Measurements from ENCODE around the gene C9orf50.

The C9orf50 gene

DNA sequence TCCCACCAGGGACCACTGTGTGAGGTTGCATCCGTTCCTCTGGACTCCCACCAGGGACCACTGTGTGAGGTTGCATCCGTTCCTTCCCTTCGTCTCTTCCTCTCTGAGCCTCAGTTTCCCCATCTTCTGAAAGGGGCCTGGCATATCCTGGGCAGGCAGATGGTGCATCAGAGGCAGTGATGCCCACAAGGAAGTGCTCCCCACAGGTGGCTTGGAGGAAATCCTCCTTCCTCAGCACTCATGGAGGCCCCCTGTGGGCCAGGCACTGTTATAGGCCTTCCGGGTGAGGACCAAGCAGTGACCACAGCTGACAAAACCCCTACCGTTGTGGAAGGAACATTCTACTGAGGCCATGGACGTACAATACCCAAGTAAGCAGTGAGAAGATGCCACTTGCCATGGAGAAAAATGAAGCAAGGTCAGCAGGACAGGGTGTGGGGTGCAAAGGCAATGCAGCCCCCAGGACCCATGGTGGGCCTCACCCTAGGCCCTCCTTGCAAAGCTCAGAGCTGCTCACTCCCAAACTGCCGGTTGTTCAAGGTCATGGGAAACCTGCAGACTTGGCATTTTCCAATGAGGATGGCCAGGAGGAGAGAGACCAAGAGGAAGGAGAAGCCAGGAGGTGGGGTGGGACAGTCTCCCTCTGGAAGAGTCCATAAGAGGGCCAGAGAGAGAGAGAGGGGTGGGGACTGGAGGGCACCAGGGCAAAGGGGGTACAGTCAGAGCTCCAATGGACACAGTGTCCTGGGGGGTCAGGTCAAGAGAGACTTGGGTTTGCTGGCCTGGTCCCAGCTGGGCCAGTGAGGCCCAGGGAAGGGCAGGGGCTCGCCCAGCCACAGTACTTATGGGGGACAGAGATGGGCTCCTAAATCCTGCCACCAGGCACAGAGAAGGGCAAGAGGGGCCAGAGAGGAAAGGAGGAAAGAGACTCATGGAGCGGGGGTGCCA lies 51.1 kb downstream of the C9orf50 start:
- DNase-seq (ENCODE audit: low spot score), result no peak

DNA sequence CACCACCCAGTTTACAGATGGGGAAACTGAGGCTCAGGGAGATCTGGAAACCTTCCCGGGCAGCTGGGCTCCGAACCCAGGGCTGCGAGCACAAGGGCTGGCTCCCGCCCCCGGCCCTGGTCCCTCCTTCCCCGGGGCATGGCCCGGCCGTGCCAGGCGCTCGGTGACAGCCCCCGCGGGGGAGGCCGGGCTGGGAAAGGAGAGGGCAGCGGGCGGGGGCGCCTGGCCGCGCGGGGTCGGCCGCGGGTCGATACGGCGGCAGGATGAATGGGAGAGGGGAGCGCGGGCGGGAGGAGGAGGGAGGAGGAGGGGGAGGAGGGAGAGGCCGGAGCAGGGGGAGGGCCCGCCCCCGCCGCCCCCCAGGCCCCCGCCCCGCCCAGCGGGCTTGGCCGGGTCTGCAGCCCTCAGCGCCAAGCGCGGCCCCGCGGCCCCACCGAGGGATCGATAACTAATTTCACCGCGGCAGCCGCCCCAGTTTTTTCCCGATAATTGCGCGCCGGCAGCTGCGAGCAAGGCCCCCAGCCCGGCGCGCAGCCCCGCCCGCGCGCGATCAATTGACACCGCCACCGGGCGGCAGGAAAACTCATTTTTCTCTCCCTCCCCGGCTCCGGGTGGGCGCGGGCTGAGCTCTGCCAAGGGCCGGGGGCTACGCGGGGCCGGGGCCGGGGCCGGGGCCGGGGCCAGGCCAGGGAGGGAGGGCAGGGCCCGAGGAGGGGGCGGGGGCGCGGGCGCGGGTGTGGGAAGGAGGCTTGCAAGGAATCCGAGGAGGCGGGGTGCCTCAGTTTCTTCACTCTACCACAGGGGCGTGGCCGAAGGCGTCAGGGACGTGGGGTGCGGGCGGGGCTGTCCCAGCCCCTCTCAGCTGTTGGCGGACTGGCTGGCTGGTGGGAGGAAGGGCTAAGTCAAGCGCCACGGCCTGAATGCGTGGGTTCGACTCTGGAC lies 52.1 kb downstream of the C9orf50 start:
- peak; percentile 40 for DNase-seq (ENCODE audit: low spot score)

- DNase-seq (ENCODE audit: low spot score), result peak; percentile 52
Observed at GRCh38 chr9:129567842-129568559, 52.9 kb downstream of the C9orf50 start.

DNA sequence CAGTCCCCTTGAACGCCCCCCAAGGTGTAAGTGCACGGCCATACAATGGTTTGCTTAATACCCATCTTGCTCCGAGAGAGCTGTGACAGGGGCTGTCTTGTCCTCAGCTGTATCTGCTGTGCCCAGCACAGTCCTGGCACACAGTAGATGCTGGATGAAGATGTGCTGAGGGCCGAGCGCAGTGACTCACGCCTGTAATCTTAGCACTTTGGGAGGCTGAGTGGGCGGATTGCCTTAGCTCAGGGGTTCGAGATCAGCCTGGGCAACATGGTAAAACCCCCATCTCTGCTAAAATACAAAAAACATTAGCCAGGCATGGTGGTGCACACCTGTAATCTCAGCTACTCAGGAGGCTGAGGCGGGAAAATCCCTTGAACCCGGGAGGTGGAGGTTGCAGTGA lies 53.6 kb downstream of the C9orf50 start:
- DNase-seq (ENCODE audit: low spot score), result no peak

GRCh38 chr9:129566563-129567266 lies 54.2 kb downstream of the C9orf50 start:
- DNase-seq (ENCODE audit: low spot score), result peak; percentile 48

GRCh38 chr9:129562917-129563316 lies 58.0 kb downstream of the C9orf50 start:
- no peak for DNase-seq (ENCODE audit: low spot score)

DNA sequence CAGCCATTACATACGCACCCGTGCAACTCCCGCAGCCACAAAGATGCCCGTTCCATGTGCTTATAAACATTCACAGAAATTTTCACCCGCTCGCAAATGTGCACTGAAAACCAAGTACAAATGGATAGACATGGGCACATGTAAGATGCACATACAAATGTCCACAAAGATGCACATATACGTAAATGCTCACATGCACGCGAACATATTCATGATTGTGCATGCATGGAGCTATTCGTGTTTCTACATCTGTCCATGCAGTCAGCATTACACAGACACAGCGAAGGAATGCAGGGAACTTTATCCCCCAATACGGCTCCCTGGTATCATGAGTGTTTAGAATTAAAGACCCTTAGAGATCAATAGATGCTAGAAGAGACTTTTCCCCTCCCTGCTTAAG lies 58.4 kb downstream of the C9orf50 start:
- DNase-seq (ENCODE audit: low spot score), result no peak

Measured in pons (tissue), 1 donor.